Ectodermal cell (in vitro differentiated cells): ENCODE measurements around the gene RHOG.
A peak's percentile ranks its signal among the peaks of the same experiment; 100 is the strongest.
"Not testable (repeated sequence)": the region's sequence is repeated elsewhere in the genome, so short reads cannot be mapped to it uniquely, and the experiment has no call there.

ENCODE experiments used
- H3K27ac ChIP-seq: 2 replicates; pipeline ENCODE4 v1.7.0; 2013; ENCODE audit warnings: mild to moderate bottlenecking, low read depth, low read length; ENCODE audit not compliant: insufficient read depth, poor library complexity, severe bottlenecking
- H3K27me3 ChIP-seq: 2 replicates; pipeline ENCODE4 v1.7.0; 2013; ENCODE audit warnings: mild to moderate bottlenecking, low read length; ENCODE audit not compliant: insufficient read depth, control insufficient read depth, poor library complexity, severe bottlenecking
- H3K36me3 ChIP-seq: one replicate; pipeline ENCODE4 v1.7.0; 2013; ENCODE audit warnings: low read length; ENCODE audit not compliant: control insufficient read depth, insufficient read depth
- H3K4me1 ChIP-seq: one replicate; pipeline ENCODE4 v1.7.0; 2013; ENCODE audit warnings: low read length; ENCODE audit not compliant: control insufficient read depth, insufficient read depth
- H3K4me3 ChIP-seq: 2 replicates; pipeline ENCODE4 v1.7.0; 2013; ENCODE audit warnings: low read depth, low read length, control low read depth; ENCODE audit not compliant: insufficient read depth
- H3K9me3 ChIP-seq: 2 replicates; pipeline ENCODE4 v1.7.0; 2013; ENCODE audit warnings: mild to moderate bottlenecking, low read length, moderate library complexity; ENCODE audit not compliant: control insufficient read depth
- WGBS, 2 experiments: methylation state at CpG; one replicate each; pipeline ENCODE4 v1.1.7; 2013; ENCODE audit warnings: missing lambda C conversion rate in 2 of 2; 5-methylcytosine and 5-hydroxymethylcytosine counted together

RHOG gene

GRCh38 chr11:3797329-3798090, 43.2 kb downstream of the RHOG start, which contains the start of gene NUP98:
TSS of gene NUP98 (minus strand) at chr11:3797554. CDS start at chr11:3782117, 15,437 bp downstream.
- peak within 1 kb of the TSS; percentile 94 for H3K27ac ChIP-seq
- no peaks in the 10 kb centered on the region for H3K27me3 ChIP-seq
- H3K9me3 ChIP-seq, result no peaks in the 10 kb centered on the region
- H3K4me1 ChIP-seq, result peaks cover 9% of the 10 kb centered on the region
- peaks cover 11% of the 10 kb centered on the region for H3K36me3 ChIP-seq
- H3K4me3 ChIP-seq, result peak within 1 kb of the TSS; percentile 99
- 0% methylated on average over 86 of the region's 86 CpGs for WGBS, 2 experiments

DNA sequence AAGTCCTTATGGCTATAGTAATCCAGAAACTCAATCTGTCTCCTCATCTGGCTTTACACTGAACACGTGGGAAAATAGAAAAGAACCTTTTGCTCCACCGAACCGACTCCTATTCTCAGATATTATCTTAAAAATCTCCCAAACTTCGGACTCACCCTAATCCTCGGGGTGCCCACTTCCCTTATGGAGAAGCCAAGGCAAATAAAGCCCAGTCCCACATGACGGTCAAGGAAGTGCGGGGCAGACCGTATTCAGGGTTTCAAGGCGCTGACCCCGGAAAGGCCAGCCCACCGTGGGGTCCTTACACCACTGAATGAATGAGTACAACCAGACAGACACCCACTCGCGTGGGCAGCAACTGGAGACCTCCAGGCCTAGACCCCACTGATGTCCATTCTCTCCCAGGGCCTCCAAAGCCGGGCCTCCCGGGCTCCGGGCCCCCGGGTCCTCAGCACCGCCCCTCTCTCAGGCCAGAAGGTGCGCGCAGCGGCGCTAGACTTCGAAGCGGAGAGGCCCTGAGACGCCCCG, 43.9 kb downstream of the RHOG start:
- Histone ChIP-seq H3K4me1 (peaks cover 9% of the 10 kb centered on the region), H3K36me3 (peaks cover 11% of the 10 kb centered on the region), H3K9me3 (no peaks in the 10 kb centered on the region), H3K4me3 (peak overlapping the region; percentile 99), H3K27me3 (no peaks in the 10 kb centered on the region), H3K27ac (peak overlapping the region; percentile 94)
- 0% methylated on average over 25 of the region's 26 CpGs for WGBS, 2 experiments

GRCh38 chr11:3796346-3796745, 44.4 kb downstream of the RHOG start:
- Histone ChIP-seq H3K27me3 (no peaks in the 10 kb centered on the region), H3K4me3 (peak overlapping the region; percentile 99), H3K27ac (no peak overlapping the region), H3K4me1 (peaks cover 9% of the 10 kb centered on the region), H3K9me3 (no peaks in the 10 kb centered on the region), H3K36me3 (peaks cover 11% of the 10 kb centered on the region)
- WGBS, 2 experiments, result 29 to 34% methylated on average over 14 of the region's 14 CpGs

- Histone ChIP-seq H3K4me3 (peak overlapping the region; percentile 99), H3K27ac (no peak overlapping the region), H3K4me1 (peaks cover 9% of the 10 kb centered on the region), H3K36me3 (peaks cover 11% of the 10 kb centered on the region), H3K27me3 (no peaks in the 10 kb centered on the region), H3K9me3 (no peaks in the 10 kb centered on the region)
- 77 to 81% methylated on average over 6 of the region's 6 CpGs for WGBS, 2 experiments
Measured at GRCh38 chr11:3796002-3796311, 44.8 kb downstream of the RHOG start.

DNA sequence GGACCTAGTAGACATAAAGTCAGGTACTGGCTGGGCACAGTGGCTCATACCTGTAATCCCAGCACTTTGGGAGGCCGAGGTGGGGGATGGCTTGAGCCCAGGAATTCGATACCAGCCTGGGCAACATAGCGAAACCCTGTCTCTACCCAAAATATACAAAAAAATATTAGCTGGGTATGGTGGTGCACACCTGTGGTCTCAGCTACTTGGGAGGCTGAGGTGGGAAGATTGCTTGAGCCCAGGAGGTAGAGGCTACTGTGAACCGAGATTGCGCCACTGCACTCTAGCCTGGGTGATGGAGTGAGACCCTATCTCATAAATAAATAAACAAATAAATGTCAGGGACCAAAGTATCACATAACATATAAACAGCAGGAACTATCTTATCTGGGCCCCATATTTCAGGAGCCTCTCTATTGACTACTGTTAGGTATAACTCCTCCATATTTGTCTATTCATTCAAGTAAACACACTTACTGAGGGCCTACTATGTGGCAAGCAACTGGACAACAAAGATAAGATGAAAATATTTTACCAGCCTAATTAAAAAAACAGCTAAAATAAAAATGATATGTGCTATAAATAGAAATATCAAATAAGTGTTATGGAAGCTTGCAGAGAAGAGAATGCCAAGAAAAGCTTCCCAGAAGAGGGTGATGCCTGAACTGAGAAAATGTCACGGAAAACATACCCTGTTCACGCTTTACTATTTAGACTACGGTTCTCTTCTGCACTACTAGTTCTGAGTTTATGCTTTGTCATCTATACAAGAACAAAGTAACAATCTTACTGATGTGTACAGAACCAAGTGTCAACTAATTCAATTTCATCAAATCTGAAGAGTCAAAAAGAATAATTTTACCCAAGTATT, 45.4 kb downstream of the RHOG start:
- no peaks in the 10 kb centered on the region for H3K27me3 ChIP-seq
- WGBS, 2 experiments, result 89 to 91% methylated on average over 8 of the region's 8 CpGs
- H3K36me3 ChIP-seq, result peaks cover 11% of the 10 kb centered on the region
- no peaks in the 10 kb centered on the region for H3K9me3 ChIP-seq
- H3K4me3 ChIP-seq, result peak overlapping the region; percentile 99
- H3K27ac ChIP-seq, result peak overlapping the region; percentile 19
- peaks cover 9% of the 10 kb centered on the region for H3K4me1 ChIP-seq

DNA sequence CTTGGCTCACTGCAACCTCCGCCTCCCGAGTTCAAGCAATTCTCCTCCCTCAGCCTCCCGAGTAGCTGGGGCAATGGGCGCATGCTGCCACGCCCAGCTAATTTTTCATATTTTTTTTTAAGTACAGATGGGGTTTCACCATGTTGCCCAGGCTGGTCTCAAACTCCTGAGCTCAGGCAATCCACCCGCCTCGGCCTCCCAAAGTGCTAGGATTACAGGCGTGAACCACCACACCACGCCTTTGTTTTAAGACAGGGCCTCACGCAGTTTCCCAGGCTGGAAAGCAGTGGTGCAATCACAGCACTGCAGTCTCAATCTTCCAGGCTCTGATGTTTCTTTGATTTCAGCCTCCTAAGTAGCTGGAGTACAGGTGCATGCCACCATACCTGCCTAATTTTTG, 46.4 kb downstream of the RHOG start:
- not testable (repeated sequence) for H3K4me1 ChIP-seq, H3K9me3 ChIP-seq, H3K4me3 ChIP-seq, H3K27me3 ChIP-seq, H3K27ac ChIP-seq
- WGBS, 2 experiments, result 93 to 94% methylated on average over 10 of the region's 10 CpGs
- peaks cover 11% of the 10 kb centered on the region for H3K36me3 ChIP-seq

DNA sequence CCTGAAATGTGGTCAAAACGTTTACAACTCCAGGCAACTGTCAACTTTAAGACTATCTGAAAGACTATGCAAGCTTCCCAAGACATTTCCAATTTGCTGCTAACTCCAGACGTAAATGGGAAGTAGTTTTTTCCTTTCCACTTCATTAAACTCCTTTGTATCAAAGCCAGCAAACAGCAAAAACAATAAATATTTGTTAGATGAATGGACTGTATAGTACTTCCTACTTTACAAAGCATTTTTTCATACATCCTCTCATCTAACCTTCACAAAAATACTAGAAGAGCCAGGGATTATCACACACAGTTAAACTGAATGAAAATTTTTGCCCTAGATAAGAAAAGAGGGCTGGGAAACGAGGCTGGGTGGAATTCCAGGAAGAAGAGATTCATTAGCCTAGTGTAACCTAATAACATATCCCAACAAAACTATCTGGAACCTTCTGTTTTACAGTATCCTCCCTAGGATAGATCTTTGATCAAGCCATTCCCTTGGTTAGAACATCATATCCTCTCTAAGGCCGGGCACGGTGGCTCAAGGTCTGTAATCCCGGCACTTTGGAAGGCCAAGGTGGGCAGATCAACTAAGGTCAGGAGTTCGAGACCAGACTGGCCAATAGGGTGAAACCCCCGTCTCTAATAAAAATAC, 53.9 kb downstream of the RHOG start:
- WGBS, 2 experiments, result 91 to 92% methylated on average over 8 of the region's 8 CpGs
- H3K27ac ChIP-seq, result no peak overlapping the region
- no peaks in the 10 kb centered on the region for H3K27me3 ChIP-seq
- no peaks in the 10 kb centered on the region for H3K9me3 ChIP-seq
- no peaks in the 10 kb centered on the region for H3K4me1 ChIP-seq
- H3K36me3 ChIP-seq, result no peaks in the 10 kb centered on the region
- no peak overlapping the region for H3K4me3 ChIP-seq

DNA sequence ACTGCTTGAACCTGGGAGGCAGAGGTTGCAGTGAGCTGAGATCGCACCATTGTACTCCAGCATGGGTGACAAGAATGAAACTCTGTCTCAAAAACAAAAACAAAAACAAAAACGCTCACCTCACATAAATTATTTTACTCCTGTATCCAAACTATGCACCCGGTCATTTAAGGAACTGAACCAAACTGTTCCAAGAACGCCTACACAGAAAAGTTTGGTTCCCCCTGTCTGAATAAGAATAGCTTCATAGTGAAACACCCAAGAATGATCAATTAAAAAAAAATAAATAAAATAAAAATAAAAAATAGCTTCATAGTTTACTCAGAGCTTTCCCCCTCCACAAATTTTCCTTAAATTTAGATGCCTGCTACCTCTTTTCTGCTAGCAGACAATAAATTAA, 57.1 kb downstream of the RHOG start:
- 95% methylated on average over 4 of the region's 4 CpGs for WGBS, 2 experiments
- Histone ChIP-seq H3K27ac (no peak overlapping the region), H3K4me1 (no peaks in the 10 kb centered on the region), H3K27me3 (no peaks in the 10 kb centered on the region), H3K4me3 (no peak overlapping the region), H3K9me3 (no peaks in the 10 kb centered on the region), H3K36me3 (peaks cover 14% of the 10 kb centered on the region)

DNA sequence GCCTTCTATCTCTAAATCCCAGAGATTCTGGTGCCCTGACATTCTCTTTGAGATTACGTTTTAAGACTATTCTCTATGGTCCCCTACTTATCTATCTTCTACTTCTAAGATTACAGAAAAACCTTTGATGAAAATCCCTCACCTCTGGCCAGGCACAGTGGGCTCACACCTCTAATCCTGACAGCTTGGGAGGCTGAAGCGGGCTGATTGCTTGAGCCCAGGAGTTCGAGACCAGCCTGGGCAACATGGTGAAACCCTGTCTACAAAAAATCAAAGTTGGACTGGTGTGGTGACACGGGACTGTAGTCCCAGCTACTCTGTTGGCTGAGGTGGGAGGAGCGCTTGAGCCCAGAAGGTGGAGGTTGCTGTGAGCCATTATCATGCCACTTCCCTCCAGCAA, 57.8 kb downstream of the RHOG start:
- Histone ChIP-seq H3K4me1 (no peaks in the 10 kb centered on the region), H3K9me3 (no peaks in the 10 kb centered on the region), H3K4me3 (no peak overlapping the region), H3K27ac (no peak overlapping the region), H3K36me3 (peaks cover 20% of the 10 kb centered on the region), H3K27me3 (no peaks in the 10 kb centered on the region)
- WGBS, 2 experiments, result 94 to 95% methylated on average over 5 of the region's 5 CpGs

DNA sequence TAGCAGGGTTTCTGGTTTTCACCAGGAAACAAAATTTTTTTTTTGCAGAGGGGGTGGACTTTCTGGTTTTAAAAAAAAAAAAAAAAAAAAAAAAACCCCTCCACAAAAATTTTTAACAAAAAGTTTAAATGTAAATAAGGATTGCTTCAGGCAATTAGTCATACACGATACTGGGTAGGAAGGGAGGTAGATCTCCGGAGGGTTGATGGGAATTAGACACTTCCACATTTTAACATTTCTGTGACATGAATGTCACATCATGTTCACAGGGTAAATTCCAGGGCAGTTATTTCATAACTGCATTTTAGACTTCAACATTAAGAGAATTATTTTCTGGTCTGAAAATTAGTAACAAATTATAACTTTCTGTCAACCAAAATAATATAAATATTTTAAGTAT, 59.3 kb downstream of the RHOG start:
- no peak overlapping the region for H3K27ac ChIP-seq
- no peaks in the 10 kb centered on the region for H3K4me1 ChIP-seq
- 93% methylated on average over 2 of the region's 2 CpGs; no CpG with 5 or more reads in 1 of the 2 experiments for WGBS, 2 experiments
- no peaks in the 10 kb centered on the region for H3K27me3 ChIP-seq
- H3K36me3 ChIP-seq, result peaks cover 26% of the 10 kb centered on the region
- H3K4me3 ChIP-seq, result no peak overlapping the region
- no peaks in the 10 kb centered on the region for H3K9me3 ChIP-seq
